Pancreas (tissue), 10 donors: ENCODE data around the gene PCGF2. TPM values are rescaled to one million over a fixed set of nuclear protein-coding genes. Genes with fewer than 3 reads are reported as not detected.
A peak's percentile ranks its signal among the peaks of the same experiment; 100 is the strongest.

Experiments
- ATAC-seq, 4 donors: fragments of 200-7000 bp; cut with Tn5 transposase; one replicate each; pipeline versions ENCODE4 v1.8.0 to v1.9.1; 2020; ENCODE audit warnings: mild to moderate bottlenecking in 4 of 4, moderate library complexity in 4 of 4
- DNase-seq, 6 donors: peaks; one replicate each; pipeline ENCODE4 v3.0.0-alpha.2; 2020
- FAIRE-seq: peaks from 2 replicates; lab custom pipeline; 2012; peaks lifted over from hg19 to GRCh38; lab: Jason Lieb, UNC
- H3K27ac ChIP-seq, 4 donors: fragments of 200-600 bp; sonication (generic); 1 replicate in 3 of 4; 2 replicates in 1 of 4; pipeline versions ENCODE4 v1.5.0 to v1.8.0; 2020
- H3K27me3 ChIP-seq, 4 donors: fragments of 200-600 bp; one replicate each; pipeline ENCODE4 v1.8.0; 2021
- H3K36me3 ChIP-seq, 3 donors: fragments of 200-600 bp; sonication (generic) in 1 of 3; one replicate each; pipeline versions ENCODE4 v1.5.0 to v1.8.0; 2020 to 2021
- H3K4me1 ChIP-seq, 3 donors: fragments of 200-600 bp; one replicate each; pipeline ENCODE4 v1.8.0; 2021
- H3K4me3 ChIP-seq, 4 donors: fragments of 200-600 bp; sonication (generic) in 2 of 4; one replicate each; pipeline versions ENCODE4 v1.5.0 to v1.8.0; 2020 to 2021
- H3K9me3 ChIP-seq, 4 donors: fragments of 200-600 bp; one replicate each; pipeline ENCODE4 v1.8.0; 2021
- CTCF ChIP-seq, 4 donors: fragments of 200-600 bp; sonication (generic) in 3 of 4; IDR thresholded peaks; one replicate each; pipeline versions ENCODE4 v1.5.0 to v1.8.0; 2021; ENCODE audit warnings: antibody characterized with exemption in 4 of 4
- WGBS, 2 donors: extraction: QIAGEN DNeasy Blood & Tissue Kit; methylation state at CpG; one replicate each; pipeline ENCODE4 v1.1.7; 2013; 5-methylcytosine and 5-hydroxymethylcytosine counted together
- intact Hi-C, 3 donors: fragments of 100-400 bp; cut with DNase I; formaldehyde crosslinking; loops; one replicate each; pipeline versions ENCODE4 v1.11.1 to v1.14.2; 2022
- polyA plus RNA-seq, 2 donors: library from polyadenylated mRNA; stranded (reverse); fragments of 200-250 nt; gene quantifications; one replicate each; pipeline ENCODE4 v1.2.3, GENCODE V29; 2013
- total RNA-seq, 6 donors: library from RNA; stranded (reverse); fragmentation: NEBNext Ultra II Directional in 4 of 6; extraction: Animal tissue kit (Norgen Biotek cat#: 25700) in 4 of 6; gene quantifications; one replicate each; pipeline versions ENCODE4 v1.2.1 to v1.2.4, GENCODE V29; 2021 to 2023
- donor health status: healthy with polysubstance abuse.
- donor health status: DM: no; HTN: no; CAD: no; lungs with moderate emphysema.
- donor health status: DM: no; HTN: no; CAD: no.
- donor health status: control.
- donor health status: control.
- donor health status: Bipolar disorder and iron deficiency.
- donor health status: DM: yes; HTN: yes; CAD: no.
- donor health status: DM: no; HTN: no; CAD: no.
- donor health status: DM: no; HTN: no; CAD: no.
- donor health status: DM: yes; HTN: yes; CAD: no.

The PCGF2 gene
- total and polyA plus RNA-seq, 8 donors, result 12.9 to 39.6 (median 22.1) TPM

- H3K27ac ChIP-seq, result no peak overlapping the region
- no peak for TF ChIP-seq CTCF (IDR thresholded peaks at IDR 0.05)
- DNase-seq (peak in 2 of 6 donors; percentile 15 to 33), ATAC-seq (no peak), FAIRE-seq (no peak)
- no peak overlapping the region for H3K4me3 ChIP-seq
- no peaks in the 10 kb centered on the region for H3K4me1 ChIP-seq
- H3K36me3 ChIP-seq, result peaks cover 0 to 39% (median 16%) of the 10 kb centered on the region in 3 donors
- intact Hi-C loops, result no loop called here
- H3K27me3 ChIP-seq, result no peaks in the 10 kb centered on the region
- WGBS, 2 donors, result 95 to 97% methylated on average over 16 to 18 of the region's 18 CpGs
- H3K9me3 ChIP-seq, result no peaks in the 10 kb centered on the region
These were observed 31.6 kb downstream of the PCGF2 start for GRCh38 chr17:38716368-38717005.

- intact Hi-C loops, result no loop called here
- ATAC-seq, result no peak
- Histone ChIP-seq H3K27me3 (no peaks in the 10 kb centered on the region), H3K4me1 (peaks cover 0 to 5% (median 0%) of the 10 kb centered on the region in 3 donors), H3K9me3 (no peaks in the 10 kb centered on the region), H3K4me3 (no peak overlapping the region), H3K36me3 (peaks cover 0 to 31% (median 16%) of the 10 kb centered on the region in 3 donors), H3K27ac (no peak overlapping the region)
- no peak for FAIRE-seq
- TF ChIP-seq CTCF (IDR thresholded peaks at IDR 0.05), result no peak
- 89 to 95% methylated on average over 9 of the region's 9 CpGs for WGBS, 2 donors
- DNase-seq, result peak in 1 of 6 donors; percentile 17
These were observed 32.8 kb downstream of the PCGF2 start for GRCh38 chr17:38715216-38715943.

GRCh38 chr17:38713456-38714075 is 34.6 kb downstream of the PCGF2 start:
- no peak overlapping the region for H3K27ac ChIP-seq
- H3K9me3 ChIP-seq, result no peaks in the 10 kb centered on the region
- H3K4me1 ChIP-seq, result peaks cover 0 to 5% (median 0%) of the 10 kb centered on the region in 3 donors
- no peak for FAIRE-seq
- no peak for DNase-seq
- TF ChIP-seq CTCF (IDR thresholded peaks at IDR 0.05), result no peak
- WGBS, 2 donors, result 76 to 80% methylated on average over 11 of the region's 11 CpGs
- no peak overlapping the region for H3K4me3 ChIP-seq
- peaks cover 0 to 21% (median 16%) of the 10 kb centered on the region in 3 donors for H3K36me3 ChIP-seq
- no peak for ATAC-seq
- H3K27me3 ChIP-seq, result no peaks in the 10 kb centered on the region
- intact Hi-C loops, result no loop called here

- H3K4me1 ChIP-seq, result peaks cover 0 to 5% (median 0%) of the 10 kb centered on the region in 3 donors
- ATAC-seq (no peak), FAIRE-seq (no peak), DNase-seq (no peak)
- intact Hi-C loops, result no loop called here
- WGBS, 2 donors, result 92 to 94% methylated on average over 10 of the region's 10 CpGs
- TF ChIP-seq CTCF (IDR thresholded peaks at IDR 0.05), result no peak
- no peaks in the 10 kb centered on the region for H3K9me3 ChIP-seq
- H3K4me3 ChIP-seq, result no peak overlapping the region
- H3K27me3 ChIP-seq, result no peaks in the 10 kb centered on the region
- peaks cover 0 to 21% (median 16%) of the 10 kb centered on the region in 3 donors for H3K36me3 ChIP-seq
- H3K27ac ChIP-seq, result no peak overlapping the region
These were observed 35.5 kb downstream of the PCGF2 start for GRCh38 chr17:38712593-38712992.
